Fibroblast of skin of right quadriceps (primary cell): ENCODE results near the gene CARMIL1.

Experiments
- DNase-seq: peaks from one replicate; pipeline ENCODE4 v3.0.0-alpha.2; 2013

Gene CARMIL1

GRCh38 chr6:25312034-25312620 lies 33.0 kb downstream of the CARMIL1 start:
- DNase-seq = peak; percentile 82

GRCh38 chr6:25312703-25313102 lies 33.5 kb downstream of the CARMIL1 start:
- peak; percentile 66 for DNase-seq

- no peak for DNase-seq
Observed at GRCh38 chr6:25314509-25315175, 35.5 kb downstream of the CARMIL1 start.

- DNase-seq = no peak
Observed at GRCh38 chr6:25315194-25316177, 36.3 kb downstream of the CARMIL1 start.

GRCh38 chr6:25316626-25317025 lies 37.5 kb downstream of the CARMIL1 start:
- no peak for DNase-seq

GRCh38 chr6:25318589-25318988 lies 39.4 kb downstream of the CARMIL1 start:
- DNase-seq = no peak

- no peak for DNase-seq
Observed at GRCh38 chr6:25320459-25320858, 41.3 kb downstream of the CARMIL1 start.

GRCh38 chr6:25322692-25323091 lies 43.5 kb downstream of the CARMIL1 start:
- no peak for DNase-seq

GRCh38 chr6:25324066-25324762 lies 45.0 kb downstream of the CARMIL1 start:
- DNase-seq = peak; percentile 21

GRCh38 chr6:25326126-25326525 lies 47.0 kb downstream of the CARMIL1 start:
- no peak for DNase-seq

GRCh38 chr6:25326960-25327359 lies 47.8 kb downstream of the CARMIL1 start:
- DNase-seq = no peak

- no peak for DNase-seq
Observed at GRCh38 chr6:25327432-25327831, 48.3 kb downstream of the CARMIL1 start.

- DNase-seq = no peak
Observed at GRCh38 chr6:25329161-25329817, 50.1 kb downstream of the CARMIL1 start.

- DNase-seq = no peak
Observed at GRCh38 chr6:25329982-25330381, 50.8 kb downstream of the CARMIL1 start.

- DNase-seq = peak; percentile 6
Observed at GRCh38 chr6:25330796-25331685, 51.9 kb downstream of the CARMIL1 start.

GRCh38 chr6:25332165-25332564 lies 53.0 kb downstream of the CARMIL1 start:
- no peak for DNase-seq

GRCh38 chr6:25332655-25333071 lies 53.5 kb downstream of the CARMIL1 start:
- no peak for DNase-seq

GRCh38 chr6:25333471-25333870 lies 54.3 kb downstream of the CARMIL1 start:
- no peak for DNase-seq

GRCh38 chr6:25334793-25335192 lies 55.6 kb downstream of the CARMIL1 start:
- no peak for DNase-seq

- peak; percentile 10 for DNase-seq
Observed at GRCh38 chr6:25336996-25337395, 57.8 kb downstream of the CARMIL1 start.

GRCh38 chr6:25337431-25337830 lies 58.3 kb downstream of the CARMIL1 start:
- DNase-seq = no peak
